Measurements from ENCODE around the gene STRIP2. TPM values are rescaled to one million over a fixed set of nuclear protein-coding genes. Genes with fewer than 3 reads are reported as not detected.

Gene STRIP2
- total and polyA plus RNA-seq, 9 of the 15 experiments (the other 6 are each of a cell fraction or from before 2014, with no cell fraction given) = 10.1 to 81.8 (median 42.3) TPM

DNA sequence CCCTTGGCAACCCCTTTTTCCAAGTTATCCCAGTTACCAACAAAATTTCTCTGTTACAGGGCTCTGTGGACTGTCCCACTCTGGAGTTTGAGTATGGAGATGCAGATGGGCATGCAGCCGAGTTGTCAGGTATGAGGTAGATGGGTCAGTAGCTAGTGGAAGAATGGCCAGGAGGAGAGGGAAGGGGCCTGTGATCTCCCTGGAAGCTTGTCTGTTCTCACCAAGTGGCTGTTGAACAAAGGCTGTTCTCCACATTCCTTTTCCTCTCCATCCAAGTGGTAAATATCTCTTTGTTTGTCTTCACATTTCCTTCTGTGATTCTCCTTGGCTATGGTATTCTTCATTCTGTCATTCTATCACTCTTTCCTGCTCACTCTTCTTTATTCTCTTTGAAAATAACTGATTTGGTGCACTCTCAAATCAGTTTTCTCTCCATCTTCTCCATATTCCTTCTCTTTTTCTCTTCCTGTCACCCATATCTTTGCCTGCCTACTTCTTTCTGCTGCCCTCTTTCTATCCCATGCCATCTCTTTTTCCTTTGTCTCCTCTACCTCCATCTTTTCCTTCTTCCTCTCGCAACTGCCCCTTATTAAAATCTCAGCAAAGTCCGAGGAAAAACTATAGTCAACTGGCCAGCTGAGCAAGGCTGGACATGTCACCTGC is 5.9 kb downstream of the STRIP2 start (continued):
- TF ChIP-seq, protein P1, sequence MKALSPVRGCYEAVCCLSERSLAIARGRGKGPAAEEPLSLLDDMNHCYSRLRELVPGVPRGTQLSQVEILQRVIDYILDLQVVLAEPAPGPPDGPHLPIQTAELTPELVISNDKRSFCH (CRISPR knock-in tag; IDR thresholded peaks at IDR 0.05) = no peak
- TF ChIP-seq, protein P1 (tag; IDR thresholded peaks at IDR 0.05) = 0 out of 2 replicates have a peak, but pooled peaks have one; percentile 16
- TF ChIP-seq XRCC5 (IDR thresholded peaks at IDR 0.05; ENCODE audit: low read depth, low read length) (no peak), KHSRP (IDR thresholded peaks at IDR 0.05) (no peak), ZNF445 (CRISPR knock-in tag; IDR thresholded peaks at IDR 0.05; ENCODE audit: low read depth) (no peak), ILK (tag; IDR thresholded peaks at IDR 0.05; ENCODE audit: borderline replicate concordance, low read depth) (no peak), HLTF (IDR thresholded peaks at IDR 0.05) (peak; percentile 87), PHF20 (IDR thresholded peaks at IDR 0.05; ENCODE audit: partially characterized antibody) (no peak), NFIC (IDR thresholded peaks at IDR 0.05) (0 out of 2 replicates have a peak, but pooled peaks have one; percentile 9), YY1 (IDR thresholded peaks at IDR 0.05; ENCODE audit: borderline replicate concordance in 1 of 3, control insufficient read depth in 1 of 3, extremely low read depth in 1 of 3, insufficient read depth in 3 of 3, insufficient read length in 1 of 3, insufficient replicate concordance in 2 of 3, low read depth in 1 of 3, low read length in 2 of 3) (no peak), HDAC1 (IDR thresholded peaks at IDR 0.05) (peak in 1 of 2 experiments; percentile 55; a peak in 2 of 4 replicates), ZC3H8 (IDR thresholded peaks at IDR 0.05) (0 out of 2 replicates have a peak, but pooled peaks have one; percentile 45), ZNF175 (CRISPR knock-in tag; IDR thresholded peaks at IDR 0.05; ENCODE audit: low read depth) (no peak), ARID2 (IDR thresholded peaks at IDR 0.05) (0 out of 2 replicates have a peak, but pooled peaks have one; percentile 52), ETS2 (tag; IDR thresholded peaks at IDR 0.05; ENCODE audit: borderline replicate concordance, poor library complexity, severe bottlenecking) (no peak), BRD4 (IDR thresholded peaks at IDR 0.05) (no peak)
- TF ChIP-seq, protein P2, sequence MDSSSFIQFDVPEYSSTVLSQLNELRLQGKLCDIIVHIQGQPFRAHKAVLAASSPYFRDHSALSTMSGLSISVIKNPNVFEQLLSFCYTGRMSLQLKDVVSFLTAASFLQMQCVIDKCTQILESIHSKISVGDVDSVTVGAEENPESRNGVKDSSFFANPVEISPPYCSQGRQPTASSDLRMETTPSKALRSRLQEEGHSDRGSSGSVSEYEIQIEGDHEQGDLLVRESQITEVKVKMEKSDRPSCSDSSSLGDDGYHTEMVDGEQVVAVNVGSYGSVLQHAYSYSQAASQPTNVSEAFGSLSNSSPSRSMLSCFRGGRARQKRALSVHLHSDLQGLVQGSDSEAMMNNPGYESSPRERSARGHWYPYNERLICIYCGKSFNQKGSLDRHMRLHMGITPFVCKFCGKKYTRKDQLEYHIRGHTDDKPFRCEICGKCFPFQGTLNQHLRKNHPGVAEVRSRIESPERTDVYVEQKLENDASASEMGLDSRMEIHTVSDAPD (CRISPR knock-in tag; IDR thresholded peaks at IDR 0.05) = no peak
- TF ChIP-seq, protein P3, sequence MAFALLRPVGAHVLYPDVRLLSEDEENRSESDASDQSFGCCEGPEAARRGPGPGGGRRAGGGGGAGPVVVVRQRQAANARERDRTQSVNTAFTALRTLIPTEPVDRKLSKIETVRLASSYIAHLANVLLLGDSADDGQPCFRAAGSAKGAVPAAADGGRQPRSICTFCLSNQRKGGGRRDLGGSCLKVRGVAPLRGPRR (CRISPR knock-in tag; IDR thresholded peaks at IDR 0.05) = no peak
- TF ChIP-seq, protein P4, sequence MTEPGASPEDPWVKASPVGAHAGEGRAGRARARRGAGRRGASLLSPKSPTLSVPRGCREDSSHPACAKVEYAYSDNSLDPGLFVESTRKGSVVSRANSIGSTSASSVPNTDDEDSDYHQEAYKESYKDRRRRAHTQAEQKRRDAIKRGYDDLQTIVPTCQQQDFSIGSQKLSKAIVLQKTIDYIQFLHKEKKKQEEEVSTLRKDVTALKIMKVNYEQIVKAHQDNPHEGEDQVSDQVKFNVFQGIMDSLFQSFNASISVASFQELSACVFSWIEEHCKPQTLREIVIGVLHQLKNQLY (CRISPR knock-in tag; conservative IDR thresholded peaks at IDR 0.05) = 0 out of 4 replicates have a peak, but pooled peaks of 1 of the 2 experiments have one; percentile 59
- TF ChIP-seq, protein P5, sequence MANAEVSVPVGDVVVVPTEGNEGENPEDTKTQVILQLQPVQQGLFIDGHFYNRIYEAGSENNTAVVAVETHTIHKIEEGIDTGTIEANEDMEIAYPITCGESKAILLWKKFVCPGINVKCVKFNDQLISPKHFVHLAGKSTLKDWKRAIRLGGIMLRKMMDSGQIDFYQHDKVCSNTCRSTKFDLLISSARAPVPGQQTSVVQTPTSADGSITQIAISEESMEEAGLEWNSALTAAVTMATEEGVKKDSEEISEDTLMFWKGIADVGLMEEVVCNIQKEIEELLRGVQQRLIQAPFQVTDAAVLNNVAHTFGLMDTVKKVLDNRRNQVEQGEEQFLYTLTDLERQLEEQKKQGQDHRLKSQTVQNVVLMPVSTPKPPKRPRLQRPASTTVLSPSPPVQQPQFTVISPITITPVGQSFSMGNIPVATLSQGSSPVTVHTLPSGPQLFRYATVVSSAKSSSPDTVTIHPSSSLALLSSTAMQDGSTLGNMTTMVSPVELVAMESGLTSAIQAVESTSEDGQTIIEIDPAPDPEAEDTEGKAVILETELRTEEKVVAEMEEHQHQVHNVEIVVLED (CRISPR knock-in tag; IDR thresholded peaks at IDR 0.05) = no peak
- TF ChIP-seq, protein P6, sequence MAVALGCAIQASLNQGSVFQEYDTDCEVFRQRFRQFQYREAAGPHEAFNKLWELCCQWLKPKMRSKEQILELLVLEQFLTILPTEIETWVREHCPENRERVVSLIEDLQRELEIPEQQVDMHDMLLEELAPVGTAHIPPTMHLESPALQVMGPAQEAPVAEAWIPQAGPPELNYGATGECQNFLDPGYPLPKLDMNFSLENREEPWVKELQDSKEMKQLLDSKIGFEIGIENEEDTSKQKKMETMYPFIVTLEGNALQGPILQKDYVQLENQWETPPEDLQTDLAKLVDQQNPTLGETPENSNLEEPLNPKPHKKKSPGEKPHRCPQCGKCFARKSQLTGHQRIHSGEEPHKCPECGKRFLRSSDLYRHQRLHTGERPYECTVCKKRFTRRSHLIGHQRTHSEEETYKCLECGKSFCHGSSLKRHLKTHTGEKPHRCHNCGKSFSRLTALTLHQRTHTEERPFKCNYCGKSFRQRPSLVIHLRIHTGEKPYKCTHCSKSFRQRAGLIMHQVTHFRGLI (CRISPR knock-in tag; IDR thresholded peaks at IDR 0.05) = peak; percentile 19; the same call in 1 of the 2 replicates

All from K562 (cell line).